GM18499 (cell line): Measurements from ENCODE around the gene MRM3.
"Not testable (repeated sequence)": the region's sequence is repeated elsewhere in the genome, so short reads cannot be mapped to it uniquely, and the experiment has no call there.

Experiments used
- ATAC-seq: cut with Tn5 transposase; IDR thresholded peaks from one replicate; pipeline ENCODE4 v1.9.1; 2021; ENCODE audit warnings: moderate number of reproducible peaks; ENCODE audit not compliant: insufficient read depth, unreplicated experiment

MRM3 gene

GRCh38 chr17:781805-782731 is at the start of gene MRM3, which contains the start of gene GLOD4:
Gene MRM3 (plus strand): TSS chr17:782353. CDS start chr17:782379, 26 bp downstream.
Gene GLOD4 (minus strand): TSS chr17:782280. CDS start chr17:782255, 25 bp downstream.
- ATAC-seq, result no peak

GRCh38 chr17:732902-733720 is 49.0 kb upstream of the MRM3 start:
- no peak for ATAC-seq

GRCh38 chr17:733743-734142 is 48.4 kb upstream of the MRM3 start:
- ATAC-seq, result no peak

GRCh38 chr17:737561-738113 is 44.5 kb upstream of the MRM3 start:
- no peak for ATAC-seq

- ATAC-seq, result peak; percentile 46
Measured at GRCh38 chr17:740240-741017, 41.7 kb upstream of the MRM3 start.

- ATAC-seq, result no peak
Measured at GRCh38 chr17:742147-742793, 39.9 kb upstream of the MRM3 start.

GRCh38 chr17:743139-743538 is 39.0 kb upstream of the MRM3 start:
- ATAC-seq, result no peak

GRCh38 chr17:744937-745336 is 37.2 kb upstream of the MRM3 start:
- no peak for ATAC-seq

- ATAC-seq, result no peak
Measured at GRCh38 chr17:745406-745805, 36.7 kb upstream of the MRM3 start.

- ATAC-seq, result no peak
Measured at GRCh38 chr17:746181-746580, 36.0 kb upstream of the MRM3 start.

- no peak for ATAC-seq
Measured at GRCh38 chr17:746783-747629, 35.1 kb upstream of the MRM3 start.

GRCh38 chr17:748604-749003 is 33.5 kb upstream of the MRM3 start:
- ATAC-seq, result not testable (repeated sequence)

GRCh38 chr17:749359-749758 is 32.8 kb upstream of the MRM3 start:
- not testable (repeated sequence) for ATAC-seq

GRCh38 chr17:750431-751037 is 31.6 kb upstream of the MRM3 start:
- ATAC-seq, result no peak

- ATAC-seq, result peak; percentile 16
Measured at GRCh38 chr17:751269-752001, 30.7 kb upstream of the MRM3 start.

- peak; percentile 46 for ATAC-seq
Measured at GRCh38 chr17:752002-752619, 30.0 kb upstream of the MRM3 start, which contains the start of gene GEMIN4. Gene GEMIN4 (minus strand): TSS chr17:752264. CDS start chr17:752142, 122 bp downstream.

GRCh38 chr17:752620-753219 is 29.4 kb upstream of the MRM3 start:
- no peak for ATAC-seq
